ENCODE results near the gene SPAAR.

The SPAAR gene

DNA sequence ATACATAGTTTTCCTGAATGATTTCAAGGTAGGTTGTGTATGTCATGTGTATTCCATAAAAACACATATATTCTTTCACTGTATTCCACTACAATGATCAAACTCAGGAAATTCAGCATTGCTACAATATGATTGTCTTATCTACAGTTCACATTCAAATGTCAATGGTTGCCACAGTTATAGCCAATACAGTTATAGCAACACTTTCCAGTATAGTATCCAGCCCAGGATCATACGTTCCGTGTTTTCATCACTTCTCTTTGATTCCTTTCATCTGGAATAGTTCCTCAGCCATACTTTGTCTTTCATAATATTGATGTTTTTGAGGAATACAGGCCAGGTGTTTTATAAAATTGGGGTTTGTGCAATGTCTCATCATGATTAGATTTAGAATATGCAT lies 39.2 kb downstream of the SPAAR start:
- no peak for DNase-seq (ENCODE audit: low read depth)

DNA sequence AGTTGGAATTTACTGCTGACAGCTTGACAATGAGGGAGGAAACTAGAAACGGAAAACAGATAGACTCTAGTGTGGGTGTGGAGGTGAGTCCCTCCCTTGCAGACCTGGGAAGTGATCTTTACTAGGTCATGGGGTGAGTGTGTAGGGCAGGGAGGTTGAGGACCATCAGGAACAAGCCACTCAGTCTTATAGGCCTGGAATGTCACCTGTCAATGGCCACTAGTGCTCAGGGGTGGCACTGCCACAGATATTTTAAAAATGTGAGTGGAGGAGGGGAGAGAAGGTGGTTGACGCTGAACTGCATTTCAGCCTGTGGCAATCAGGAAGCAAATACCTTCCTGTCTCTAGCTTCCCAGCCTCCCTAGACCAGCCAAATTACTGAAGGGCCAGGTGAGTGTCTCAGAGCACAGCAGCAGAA lies 39.6 kb downstream of the SPAAR start:
- DNase-seq (ENCODE audit: low read depth): no peak

DNA sequence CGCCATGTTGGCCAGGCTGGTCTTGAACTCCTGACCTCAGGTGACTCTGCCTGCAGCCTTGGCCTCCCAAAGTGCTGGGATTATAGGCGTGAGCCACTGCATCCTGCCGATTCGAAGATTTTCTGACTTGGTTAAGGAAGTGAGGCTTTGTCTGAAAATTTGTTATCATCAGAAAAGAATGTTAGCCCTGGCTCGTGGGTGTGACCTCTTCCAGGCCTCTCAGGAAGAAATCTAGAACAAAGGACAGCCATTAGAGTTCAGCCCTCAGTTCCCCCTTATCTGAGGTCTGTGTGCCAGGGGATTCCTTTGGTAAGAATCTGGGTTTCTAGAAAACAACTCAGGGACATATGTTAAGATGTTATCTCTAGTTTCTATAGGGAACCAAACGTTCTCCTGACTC lies 42.4 kb downstream of the SPAAR start:
- DNase-seq (ENCODE audit: low read depth): no peak

DNA sequence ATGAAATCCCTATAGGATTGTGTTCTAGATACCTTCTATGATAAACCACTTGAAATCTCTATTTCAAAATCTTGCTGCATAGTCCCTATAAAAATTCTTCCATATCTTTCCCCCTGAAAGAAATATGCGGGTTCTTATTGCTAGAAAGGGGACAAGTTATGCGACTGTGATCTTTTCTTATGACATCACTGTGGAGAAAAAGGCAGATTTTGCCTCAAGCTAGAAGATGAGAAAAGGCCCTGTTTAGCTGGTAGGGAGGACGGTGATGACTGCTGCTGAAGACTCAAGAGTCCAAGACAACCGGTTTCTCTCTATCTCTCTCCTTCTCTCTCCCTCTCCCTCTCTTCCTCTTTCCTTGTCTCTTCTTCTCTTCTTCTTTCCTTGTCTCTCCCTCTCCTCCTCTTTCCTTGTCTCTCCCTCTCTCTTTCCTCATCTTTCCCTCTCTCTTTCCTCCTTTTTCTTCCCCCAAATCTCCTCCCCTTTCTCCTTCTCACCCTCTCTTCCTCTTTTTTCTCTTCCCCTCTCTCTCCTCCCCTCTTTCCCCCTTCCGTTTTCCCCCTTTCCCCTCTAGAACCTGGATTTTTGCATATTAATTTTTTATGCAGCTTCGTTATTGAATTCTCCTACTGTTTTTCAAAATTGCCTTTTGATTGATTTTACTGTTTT lies 43.4 kb downstream of the SPAAR start:
- DNase-seq (ENCODE audit: low read depth): no peak

GRCh38 chr9:35954942-35955546 lies 45.8 kb downstream of the SPAAR start:
- DNase-seq (ENCODE audit: low read depth): no peak

DNA sequence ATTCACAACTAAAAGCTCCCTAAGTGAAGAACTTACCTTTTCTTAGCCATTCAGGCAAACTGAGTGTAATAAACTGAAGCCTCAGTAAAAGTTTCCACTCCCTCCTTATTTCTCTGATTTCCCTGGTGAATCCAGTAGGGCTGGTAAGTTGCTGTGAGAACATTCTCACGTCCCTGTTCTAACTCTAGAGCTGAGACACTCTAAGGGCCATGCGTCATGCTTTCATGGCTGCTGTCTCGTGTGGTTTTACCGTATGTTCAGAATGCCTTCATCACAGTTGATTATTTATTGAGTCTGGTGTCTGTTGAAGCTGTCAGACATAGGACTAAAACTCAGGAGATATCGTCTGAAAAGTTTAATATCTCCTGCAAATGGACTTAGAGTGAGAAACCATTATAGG lies 47.4 kb downstream of the SPAAR start:
- DNase-seq (ENCODE audit: low read depth): no peak

DNA sequence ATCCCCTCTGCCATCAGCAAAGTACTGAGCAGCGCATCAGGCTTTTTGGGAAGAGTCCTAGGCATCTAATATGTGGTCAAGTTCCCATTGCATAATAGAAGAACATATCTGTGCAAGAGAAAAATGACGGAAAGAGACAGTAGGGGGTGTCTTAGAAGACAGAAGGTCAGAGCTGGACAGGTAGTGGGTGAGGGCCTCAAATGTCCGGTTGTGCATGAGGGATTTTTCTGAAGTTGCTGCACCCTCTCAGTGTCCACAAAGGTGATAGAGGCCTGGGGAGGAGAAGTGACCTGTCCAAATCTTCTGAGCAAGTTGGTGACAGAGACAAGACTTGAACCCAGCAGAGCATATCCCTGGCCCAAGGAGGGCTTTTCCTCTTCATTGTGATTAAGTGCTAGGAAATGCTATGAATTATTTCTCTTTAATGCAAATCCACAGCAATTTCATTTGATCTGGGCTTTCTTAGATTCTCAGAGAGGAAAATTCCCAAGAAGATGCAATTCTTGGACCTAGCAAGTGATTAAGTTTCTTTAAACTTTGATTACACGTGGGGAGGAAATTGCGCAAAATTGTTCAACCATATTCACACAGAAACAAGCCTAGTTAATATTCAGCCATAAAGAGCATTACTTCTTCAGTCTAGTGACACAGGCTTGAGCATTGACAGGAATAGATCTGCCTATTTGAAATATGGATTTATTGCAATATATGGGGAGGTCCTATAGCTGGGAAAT lies 49.0 kb downstream of the SPAAR start, which contains the start of gene OR2S2:
OR2S2 (minus strand) TSS at position 51 of the 734 bp plus-strand sequence. CDS start 56 bp downstream, outside the sequence.
- no peak for DNase-seq (ENCODE audit: low read depth)

DNA sequence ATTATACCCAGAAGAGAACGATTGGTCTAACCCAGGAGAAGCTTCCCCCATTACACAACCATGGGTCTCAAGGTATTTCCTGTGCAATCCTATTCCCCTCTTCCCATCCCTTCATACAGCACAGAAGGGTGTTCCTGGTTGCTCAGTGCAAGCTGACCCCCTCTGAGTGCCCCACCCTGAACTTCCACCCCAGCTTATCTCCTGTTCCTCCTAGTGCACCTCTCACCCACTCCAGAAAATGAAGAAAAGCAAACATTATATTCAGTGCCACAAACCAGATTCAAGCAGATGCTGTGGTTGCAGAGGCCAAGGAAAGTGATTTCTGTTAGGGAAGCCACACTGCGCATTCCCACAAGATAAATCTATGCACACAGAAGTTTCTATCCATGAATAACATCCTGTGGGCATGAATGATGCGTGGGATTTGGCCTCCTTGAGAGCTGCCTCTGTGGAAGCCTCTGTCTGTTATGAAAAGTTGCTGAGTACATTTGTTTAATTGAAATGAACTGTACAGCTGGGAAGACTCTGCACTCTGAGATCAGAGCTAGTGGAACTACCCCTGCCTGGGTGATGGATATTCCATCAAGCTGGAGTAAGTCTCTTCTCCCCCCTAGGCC lies 50.9 kb downstream of the SPAAR start:
- no peak for DNase-seq (ENCODE audit: low read depth)

Data from stimulated activated CD8-positive, alpha-beta memory T cell treated with anti-CD3 and anti-CD28 coated beads, Interleukin-15, amount 100 ng/mL, for 24 hours (primary cell).